ENCODE data around the gene COL15A1. TPM values are rescaled to one million over a fixed set of nuclear protein-coding genes. Genes with fewer than 3 reads are reported as not detected.

The COL15A1 gene
- total RNA-seq, 2 experiments from 2014 or later = 0.02 to 0.05 TPM

DNA sequence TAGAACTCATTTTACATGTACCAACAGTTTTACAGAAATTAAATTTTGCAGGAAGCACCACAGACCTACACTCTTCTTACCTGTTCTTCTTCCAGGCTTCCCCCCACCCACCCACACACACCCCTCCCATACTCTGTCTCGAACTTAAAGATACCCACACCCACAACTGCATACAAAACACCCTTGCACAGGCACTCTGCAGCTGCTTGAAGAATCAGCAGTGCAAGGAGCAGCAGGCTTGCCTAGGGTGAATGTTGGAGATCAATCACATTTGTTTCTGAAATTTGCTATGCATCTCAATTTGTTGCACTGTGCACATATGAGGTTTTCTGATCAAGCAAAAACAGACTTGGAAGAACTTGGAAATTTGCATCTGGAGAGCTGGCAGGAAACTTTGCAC is 83.7 kb downstream of the COL15A1 start:
- H3K9me3 Mint-ChIP-seq = no peaks in the 10 kb centered on the region
- intact Hi-C loops (cut with micrococcal nuclease) = no loop called here
- no peak overlapping the region for H3K4me3 Mint-ChIP-seq
- H3K36me3 Mint-ChIP-seq (ENCODE audit: low read depth) = no peaks in the 10 kb centered on the region
- no peak overlapping the region for H3K27ac Mint-ChIP-seq
- H3K4me1 Mint-ChIP-seq (ENCODE audit: low read depth) = peaks cover 20% of the 10 kb centered on the region
- no peaks in the 10 kb centered on the region for H3K27me3 Mint-ChIP-seq (ENCODE audit: low read depth)
- CTCF ChIA-PET = interaction anchor here (0.5 to 2.1 kb wide), 8 partner anchors 9 to 857 kb away, joined by 3 to 13 read pairs (median 4); partner anchors contain the start of gene TGFBR1
- DNase-seq = no peak

- H3K36me3 Mint-ChIP-seq (ENCODE audit: low read depth) = no peaks in the 10 kb centered on the region
- DNase-seq = no peak
- CTCF ChIA-PET = interaction anchor here (0.8 kb wide), 1 partner anchor 10 kb away, joined by 3 read pairs; no protein-coding TSS in a partner anchor
- H3K27ac Mint-ChIP-seq = no peak overlapping the region
- no peak overlapping the region for H3K4me3 Mint-ChIP-seq
- no peaks in the 10 kb centered on the region for H3K9me3 Mint-ChIP-seq
- intact Hi-C loops (cut with micrococcal nuclease) = no loop called here
- no peaks in the 10 kb centered on the region for H3K27me3 Mint-ChIP-seq (ENCODE audit: low read depth)
- peaks cover 20% of the 10 kb centered on the region for H3K4me1 Mint-ChIP-seq (ENCODE audit: low read depth)
Measured at GRCh38 chr9:99029083-99029645, 85.5 kb downstream of the COL15A1 start.

- Mint-ChIP-seq H3K27me3 (ENCODE audit: low read depth) (no peaks in the 10 kb centered on the region), H3K4me3 (no peak overlapping the region), H3K36me3 (ENCODE audit: low read depth) (no peaks in the 10 kb centered on the region), H3K27ac (no peak overlapping the region), H3K9me3 (no peaks in the 10 kb centered on the region), H3K4me1 (ENCODE audit: low read depth) (peaks cover 21% of the 10 kb centered on the region)
- intact Hi-C loops (cut with micrococcal nuclease) = no loop called here
- CTCF ChIA-PET = no interaction called here
- no peak for DNase-seq
Measured at GRCh38 chr9:99030092-99030511, 86.4 kb downstream of the COL15A1 start.

GRCh38 chr9:99030610-99031109 is 87.0 kb downstream of the COL15A1 start:
- H3K27me3 Mint-ChIP-seq (ENCODE audit: low read depth) = no peaks in the 10 kb centered on the region
- no peak overlapping the region for H3K27ac Mint-ChIP-seq
- H3K4me1 Mint-ChIP-seq (ENCODE audit: low read depth) = peaks cover 27% of the 10 kb centered on the region
- CTCF ChIA-PET = interaction anchor here (1.1 kb wide), 1 partner anchor 33 kb away, joined by 3 read pairs; no protein-coding TSS in a partner anchor
- no peak overlapping the region for H3K4me3 Mint-ChIP-seq
- DNase-seq = no peak
- H3K36me3 Mint-ChIP-seq (ENCODE audit: low read depth) = no peaks in the 10 kb centered on the region
- H3K9me3 Mint-ChIP-seq = no peaks in the 10 kb centered on the region
- intact Hi-C loops (cut with micrococcal nuclease) = no loop called here

- DNase-seq = no peak
- Mint-ChIP-seq H3K4me3 (no peak overlapping the region), H3K36me3 (ENCODE audit: low read depth) (no peaks in the 10 kb centered on the region), H3K4me1 (ENCODE audit: low read depth) (peaks cover 25% of the 10 kb centered on the region), H3K27ac (no peak overlapping the region), H3K9me3 (no peaks in the 10 kb centered on the region), H3K27me3 (ENCODE audit: low read depth) (no peaks in the 10 kb centered on the region)
- CTCF ChIA-PET = interaction anchor here (1.1 kb wide), 1 partner anchor 34 kb away, joined by 3 read pairs; no protein-coding TSS in a partner anchor
- intact Hi-C loops (cut with micrococcal nuclease) = no loop called here
Measured at GRCh38 chr9:99031319-99031718, 87.6 kb downstream of the COL15A1 start.

GRCh38 chr9:99031994-99032393 is 88.3 kb downstream of the COL15A1 start:
- DNase-seq = no peak
- Mint-ChIP-seq H3K4me3 (no peak overlapping the region), H3K36me3 (ENCODE audit: low read depth) (no peaks in the 10 kb centered on the region), H3K4me1 (ENCODE audit: low read depth) (peaks cover 18% of the 10 kb centered on the region), H3K9me3 (no peaks in the 10 kb centered on the region), H3K27me3 (ENCODE audit: low read depth) (no peaks in the 10 kb centered on the region), H3K27ac (no peak overlapping the region)
- CTCF ChIA-PET = no interaction called here
- intact Hi-C loops (cut with micrococcal nuclease) = no loop called here

DNA sequence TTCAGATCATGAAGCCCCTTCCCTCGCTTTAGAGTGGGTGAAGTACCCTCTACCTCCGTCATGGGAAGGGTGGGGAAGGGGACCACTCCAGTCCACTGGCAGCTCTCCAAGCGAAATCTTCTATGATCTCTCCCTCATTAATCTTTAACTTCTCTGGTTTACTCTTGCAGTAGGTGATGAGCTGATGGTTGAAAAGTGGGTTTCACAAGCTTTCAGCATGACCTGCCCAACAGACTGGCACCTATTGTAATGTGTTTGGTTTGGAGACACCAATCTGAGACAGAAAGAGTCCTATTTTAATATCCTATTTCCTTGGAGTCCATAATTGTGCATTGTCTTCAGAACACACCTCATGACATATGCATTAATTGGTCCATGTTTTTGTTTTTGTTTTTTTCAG is 90.4 kb downstream of the COL15A1 start:
- H3K4me1 Mint-ChIP-seq (ENCODE audit: low read depth) = peaks cover 8% of the 10 kb centered on the region
- no peaks in the 10 kb centered on the region for H3K9me3 Mint-ChIP-seq
- DNase-seq = no peak
- H3K27me3 Mint-ChIP-seq (ENCODE audit: low read depth) = no peaks in the 10 kb centered on the region
- CTCF ChIA-PET = interaction anchor here (0.6 to 1.0 kb wide), 2 partner anchors 46 to 107 kb away, joined by 3 read pairs; no protein-coding TSS in a partner anchor
- no peaks in the 10 kb centered on the region for H3K36me3 Mint-ChIP-seq (ENCODE audit: low read depth)
- no peak overlapping the region for H3K27ac Mint-ChIP-seq
- intact Hi-C loops (cut with micrococcal nuclease) = no loop called here
- H3K4me3 Mint-ChIP-seq = no peak overlapping the region

- H3K27me3 Mint-ChIP-seq (ENCODE audit: low read depth) = no peaks in the 10 kb centered on the region
- no peaks in the 10 kb centered on the region for H3K9me3 Mint-ChIP-seq
- H3K27ac Mint-ChIP-seq = no peak overlapping the region
- DNase-seq = no peak
- no peak overlapping the region for H3K4me3 Mint-ChIP-seq
- peaks cover 14% of the 10 kb centered on the region for H3K4me1 Mint-ChIP-seq (ENCODE audit: low read depth)
- CTCF ChIA-PET = no interaction called here
- intact Hi-C loops (cut with micrococcal nuclease) = no loop called here
- no peaks in the 10 kb centered on the region for H3K36me3 Mint-ChIP-seq (ENCODE audit: low read depth)
Measured at GRCh38 chr9:99035313-99035712, 91.6 kb downstream of the COL15A1 start.

- peaks cover 14% of the 10 kb centered on the region for H3K4me1 Mint-ChIP-seq (ENCODE audit: low read depth)
- CTCF ChIA-PET = interaction anchor here (1.3 to 2.4 kb wide), 3 partner anchors 9 to 24 kb away, joined by 3 to 7 read pairs (median 5); no protein-coding TSS in a partner anchor
- H3K9me3 Mint-ChIP-seq = no peaks in the 10 kb centered on the region
- H3K27me3 Mint-ChIP-seq (ENCODE audit: low read depth) = no peaks in the 10 kb centered on the region
- intact Hi-C loops (cut with micrococcal nuclease) = no loop called here
- no peak overlapping the region for H3K4me3 Mint-ChIP-seq
- no peaks in the 10 kb centered on the region for H3K36me3 Mint-ChIP-seq (ENCODE audit: low read depth)
- no peak overlapping the region for H3K27ac Mint-ChIP-seq
- no peak for DNase-seq
Measured at GRCh38 chr9:99037769-99038483, 94.2 kb downstream of the COL15A1 start.

DNA sequence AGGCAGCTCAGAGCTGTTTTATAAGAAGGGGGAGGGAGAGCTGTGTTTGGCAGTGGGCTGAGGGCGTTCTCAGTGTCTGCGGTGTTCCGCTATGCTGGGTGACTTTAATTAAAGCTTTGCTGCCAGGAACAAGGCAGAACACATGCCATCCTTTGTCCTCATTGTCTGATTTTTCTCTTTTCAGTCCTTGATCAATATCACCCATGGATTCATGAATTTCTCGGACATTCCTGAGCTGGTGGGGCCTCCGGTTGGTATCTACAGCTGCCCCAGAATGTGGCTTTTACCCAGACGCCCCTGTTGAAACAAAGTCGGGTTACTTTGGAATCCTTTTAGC is 94.7 kb downstream of the COL15A1 start:
- CTCF ChIA-PET = interaction anchor here (1.4 to 2.4 kb wide), 2 partner anchors 9 to 12 kb away, joined by 3 to 7 read pairs; no protein-coding TSS in a partner anchor
- H3K27ac Mint-ChIP-seq = no peak overlapping the region
- intact Hi-C loops (cut with micrococcal nuclease) = no loop called here
- H3K9me3 Mint-ChIP-seq = no peaks in the 10 kb centered on the region
- H3K4me1 Mint-ChIP-seq (ENCODE audit: low read depth) = peaks cover 14% of the 10 kb centered on the region
- no peaks in the 10 kb centered on the region for H3K27me3 Mint-ChIP-seq (ENCODE audit: low read depth)
- H3K36me3 Mint-ChIP-seq (ENCODE audit: low read depth) = no peaks in the 10 kb centered on the region
- DNase-seq = no peak
- H3K4me3 Mint-ChIP-seq = no peak overlapping the region

DNA sequence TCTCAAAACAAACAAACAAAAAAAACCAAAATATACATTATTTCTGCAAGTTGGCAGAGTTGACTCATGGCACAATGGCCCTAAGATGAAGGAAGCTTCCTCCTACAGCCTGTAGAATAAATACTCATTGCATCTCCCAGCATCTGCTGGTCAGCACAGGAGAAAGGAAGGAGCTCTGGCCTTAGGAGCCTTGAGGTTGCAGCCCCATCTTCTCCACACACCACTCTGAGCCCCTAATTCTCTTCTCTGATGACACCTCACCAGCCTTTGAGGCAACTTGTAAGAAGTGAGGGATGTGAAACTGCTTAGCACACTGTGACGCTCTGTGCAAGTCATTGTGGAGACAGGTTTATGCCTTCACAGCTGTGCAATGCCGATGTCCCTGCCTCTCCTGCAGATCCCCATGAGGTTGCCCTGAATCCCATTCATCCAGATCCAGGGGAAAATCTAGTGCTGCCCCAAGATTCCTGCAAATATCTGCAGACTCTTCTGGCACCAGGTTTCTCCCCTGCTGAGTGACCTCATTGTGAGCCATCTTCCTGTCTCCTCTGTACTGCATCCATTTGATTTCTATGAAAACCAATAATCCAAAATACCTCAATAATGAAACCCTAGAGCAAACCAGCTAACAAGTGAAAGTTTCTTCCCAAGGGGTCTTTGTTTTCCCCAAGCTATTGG is 95.9 kb downstream of the COL15A1 start:
- no peak overlapping the region for H3K4me3 Mint-ChIP-seq
- H3K4me1 Mint-ChIP-seq (ENCODE audit: low read depth) = peaks cover 14% of the 10 kb centered on the region
- intact Hi-C loops (cut with micrococcal nuclease) = no loop called here
- no peak for DNase-seq
- no peak overlapping the region for H3K27ac Mint-ChIP-seq
- no peaks in the 10 kb centered on the region for H3K27me3 Mint-ChIP-seq (ENCODE audit: low read depth)
- peaks cover 7% of the 10 kb centered on the region for H3K9me3 Mint-ChIP-seq
- H3K36me3 Mint-ChIP-seq (ENCODE audit: low read depth) = peaks cover 3% of the 10 kb centered on the region
- CTCF ChIA-PET = interaction anchor here (1.4 to 2.4 kb wide), 2 partner anchors 10 to 13 kb away, joined by 3 to 7 read pairs; no protein-coding TSS in a partner anchor

GRCh38 chr9:99040251-99040900 is 96.7 kb downstream of the COL15A1 start:
- no peak overlapping the region for H3K4me3 Mint-ChIP-seq
- H3K36me3 Mint-ChIP-seq (ENCODE audit: low read depth) = peaks cover 3% of the 10 kb centered on the region
- no peak for DNase-seq
- peaks cover 10% of the 10 kb centered on the region for H3K4me1 Mint-ChIP-seq (ENCODE audit: low read depth)
- CTCF ChIA-PET = interaction anchor here (2.4 kb wide), 1 partner anchor 14 kb away, joined by 7 read pairs; no protein-coding TSS in a partner anchor
- no peaks in the 10 kb centered on the region for H3K27me3 Mint-ChIP-seq (ENCODE audit: low read depth)
- H3K9me3 Mint-ChIP-seq = peaks cover 12% of the 10 kb centered on the region
- H3K27ac Mint-ChIP-seq = no peak overlapping the region
- intact Hi-C loops (cut with micrococcal nuclease) = no loop called here

Data from activated naive CD4-positive, alpha-beta T cell treated with anti-CD3 and anti-CD28 coated beads for 36 hours (primary cell).